Loucy (cell line): ENCODE data around the gene ACTBL2.

ENCODE experiments used
- EZH2phosphoT487 ChIP-seq: fragments of 200-600 bp; IDR thresholded peaks from 2 replicates; pipeline ENCODE4 v1.6.1; 2018; ENCODE audit warnings: antibody characterized with exemption, mild to moderate bottlenecking, moderate library complexity, borderline replicate concordance
- TF ChIP-seq, protein P1 (sequence below): fragments of 200-600 bp; sonication (generic); conservative IDR thresholded peaks from 2 replicates; pipeline ENCODE4 v1.5.1; 2014; ENCODE audit warnings: mild to moderate bottlenecking, antibody characterized with exemption, low read length

GRCh38 chr5:57497733-57498132, 15.1 kb upstream of the ACTBL2 start:
- TF ChIP-seq, protein P1, sequence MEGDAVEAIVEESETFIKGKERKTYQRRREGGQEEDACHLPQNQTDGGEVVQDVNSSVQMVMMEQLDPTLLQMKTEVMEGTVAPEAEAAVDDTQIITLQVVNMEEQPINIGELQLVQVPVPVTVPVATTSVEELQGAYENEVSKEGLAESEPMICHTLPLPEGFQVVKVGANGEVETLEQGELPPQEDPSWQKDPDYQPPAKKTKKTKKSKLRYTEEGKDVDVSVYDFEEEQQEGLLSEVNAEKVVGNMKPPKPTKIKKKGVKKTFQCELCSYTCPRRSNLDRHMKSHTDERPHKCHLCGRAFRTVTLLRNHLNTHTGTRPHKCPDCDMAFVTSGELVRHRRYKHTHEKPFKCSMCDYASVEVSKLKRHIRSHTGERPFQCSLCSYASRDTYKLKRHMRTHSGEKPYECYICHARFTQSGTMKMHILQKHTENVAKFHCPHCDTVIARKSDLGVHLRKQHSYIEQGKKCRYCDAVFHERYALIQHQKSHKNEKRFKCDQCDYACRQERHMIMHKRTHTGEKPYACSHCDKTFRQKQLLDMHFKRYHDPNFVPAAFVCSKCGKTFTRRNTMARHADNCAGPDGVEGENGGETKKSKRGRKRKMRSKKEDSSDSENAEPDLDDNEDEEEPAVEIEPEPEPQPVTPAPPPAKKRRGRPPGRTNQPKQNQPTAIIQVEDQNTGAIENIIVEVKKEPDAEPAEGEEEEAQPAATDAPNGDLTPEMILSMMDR: no peak
- no peak for TF ChIP-seq EZH2phosphoT487
